Endothelial cell of umbilical vein (primary cell): ENCODE data around the gene GPR157. TPM values are rescaled to one million over a fixed set of nuclear protein-coding genes. Genes with fewer than 3 reads are reported as not detected.
A peak's percentile ranks its signal among the peaks of the same experiment; 100 is the strongest.

Experiments used
- BruUV-seq: library from RNA; stranded (reverse); fragments of 400-500 nt; replicated peaks from 2 replicates; lab custom pipeline; 2021; lab: Mats Ljungman, UMichigan
- CTCF ChIA-PET: fragments of 300-600, 350-600 bp; sonication (Branson Sonifier 250); formaldehyde crosslinking; loops from one replicate; lab custom pipeline; 2021; ENCODE audit warnings: antibody characterized with exemption, inconsistent platforms; lab: Charles Lee
- POLR2A ChIA-PET: fragments of 300-600, 350-600 bp; sonication (Branson Sonifier 250); formaldehyde crosslinking; loops from one replicate; lab custom pipeline; 2021; ENCODE audit warnings: antibody characterized with exemption, inconsistent platforms; lab: Charles Lee
- DNase-seq: peaks from one replicate; pipeline ENCODE4 v3.0.0-alpha.2; 2011; ENCODE audit warnings: low read depth, low spot score
- FAIRE-seq: peaks from 2 replicates; lab custom pipeline; 2011; peaks lifted over from hg19 to GRCh38; lab: Jason Lieb, UNC
- H2AFZ ChIP-seq: 2 replicates; pipeline ENCODE4 v1.6.0; 2012; ENCODE audit warnings: low read depth, low read length, control low read depth, inconsistent platforms
- H3K27ac ChIP-seq: 2 replicates; pipeline ENCODE4 v1.5.1; 2011; ENCODE audit warnings: low read depth, mild to moderate bottlenecking, control low read depth, low read length, moderate library complexity; ENCODE audit not compliant: insufficient read depth
- H3K27me3 ChIP-seq, 2 experiments: 2 replicates each; pipeline versions ENCODE4 v1.6.0 to v1.6.1; 2011; ENCODE audit warnings: low read length in 2 of 2, mixed read lengths in 1 of 2; ENCODE audit not compliant: control insufficient read depth in 2 of 2, insufficient read depth in 2 of 2
- H3K36me3 ChIP-seq, 2 experiments: 2 replicates in 1 of 2; 3 replicates in 1 of 2; pipeline ENCODE4 v1.5.1; 2011; ENCODE audit warnings: low read length in 2 of 2, mild to moderate bottlenecking in 1 of 2, moderate library complexity in 1 of 2; ENCODE audit not compliant: control insufficient read depth in 2 of 2, insufficient read depth in 2 of 2; ENCODE audit errors: extremely low read depth in 1 of 2
- H3K4me1 ChIP-seq: 3 replicates; pipeline ENCODE4 v1.5.1; 2011; ENCODE audit warnings: mild to moderate bottlenecking, low read length; ENCODE audit not compliant: control insufficient read depth, insufficient read depth; ENCODE audit errors: extremely low read depth
- H3K4me2 ChIP-seq: 2 replicates; pipeline ENCODE4 v1.6.1; 2011; ENCODE audit warnings: low read length, control low read depth, mixed read lengths; ENCODE audit not compliant: insufficient read depth
- H3K4me3 ChIP-seq, 3 experiments: fragments of 200-600 bp in 1 of 3; sonication (generic), shearing (Covaris generic) in 1 of 3; replicated peaks in 1 of 3; 2 replicates each; pipeline ENCODE4 v1.5.1; 2011 to 2016; ENCODE audit warnings: control low read depth in 3 of 3, low read length in 3 of 3, mild to moderate bottlenecking in 2 of 3, inconsistent platforms in 1 of 3, low read depth in 1 of 3, moderate library complexity in 1 of 3; ENCODE audit not compliant: insufficient read depth in 1 of 3
- H3K79me2 ChIP-seq: 2 replicates; pipeline ENCODE4 v1.6.0; 2012; ENCODE audit warnings: low read length, inconsistent platforms; ENCODE audit not compliant: control insufficient read depth, insufficient read depth
- H3K9ac ChIP-seq: replicated peaks from 2 replicates; pipeline ENCODE3; 2011; ENCODE audit warnings: low read length, control low read depth; ENCODE audit not compliant: insufficient read depth; ENCODE audit errors: extremely low read depth
- H3K9me1 ChIP-seq: replicated peaks from 3 replicates; pipeline ENCODE4 v1.6.0; 2011; ENCODE audit warnings: mild to moderate bottlenecking, low read length; ENCODE audit not compliant: control insufficient read depth, insufficient read depth; ENCODE audit errors: extremely low read depth
- H3K9me3 ChIP-seq: replicated peaks from 2 replicates; pipeline ENCODE4 v1.5.1; 2012; ENCODE audit warnings: low read length, inconsistent platforms; ENCODE audit not compliant: control insufficient read depth, insufficient read depth
- H4K20me1 ChIP-seq: replicated peaks from 2 replicates; pipeline ENCODE3; 2011; ENCODE audit warnings: mild to moderate bottlenecking, low read length; ENCODE audit not compliant: control insufficient read depth, insufficient read depth; ENCODE audit errors: extremely low read depth
- EZH2 ChIP-seq: IDR thresholded peaks from 2 replicates; pipeline ENCODE4 v1.6.1; 2012; ENCODE audit warnings: borderline replicate concordance, low read depth, mild to moderate bottlenecking, moderate library complexity, low read length, inconsistent platforms; ENCODE audit not compliant: severe bottlenecking
- FOS ChIP-seq: IDR thresholded peaks from 2 replicates; pipeline ENCODE4 v1.6.1; 2011; ENCODE audit warnings: mild to moderate bottlenecking, low read length, moderate library complexity, borderline replicate concordance; ENCODE audit not compliant: insufficient read depth
- GATA2 ChIP-seq: IDR thresholded peaks from 2 replicates; pipeline ENCODE4 v1.7.0; 2011; ENCODE audit warnings: low read depth, mild to moderate bottlenecking, moderate library complexity, mixed read lengths, low read length; ENCODE audit not compliant: insufficient read length, insufficient read depth
- JUN ChIP-seq: IDR thresholded peaks from 2 replicates; pipeline ENCODE4 v1.6.1; 2011; ENCODE audit warnings: borderline replicate concordance, low read depth; ENCODE audit not compliant: insufficient read length, insufficient read depth
- MAX ChIP-seq: IDR thresholded peaks from 2 replicates; pipeline ENCODE4 v1.6.1; 2011; ENCODE audit not compliant: insufficient read depth, insufficient read length
- MYC ChIP-seq: IDR thresholded peaks from one replicate; pipeline ENCODE4 v1.6.1; 2011; ENCODE audit warnings: mild to moderate bottlenecking, low read depth, low read length
- POLR2A ChIP-seq: IDR thresholded peaks from 2 replicates; pipeline ENCODE4 v1.6.1; 2012; ENCODE audit warnings: low read depth, mild to moderate bottlenecking, control low read depth, low read length
- POLR2AphosphoS5 ChIP-seq: IDR thresholded peaks from 2 replicates; pipeline ENCODE4 v1.6.1; 2012; ENCODE audit warnings: low read depth, mild to moderate bottlenecking, control low read depth, low read length, moderate library complexity; ENCODE audit not compliant: insufficient read depth
- dilution Hi-C: fragments of 300-500 bp; cut with MboI; formaldehyde crosslinking; loops from one replicate; pipeline ENCODE4 v1.15.0; 2019; ENCODE audit warnings: low sequenced_read_pairs; ENCODE audit not compliant: extremely low pct_ligation_motif_present
- intact Hi-C: fragments of 100-400 bp; cut with micrococcal nuclease; formaldehyde crosslinking; loops from one replicate; pipeline ENCODE4 v1.10.0; 2022
- polyA plus RNA-seq, 4 experiments: library from polyadenylated mRNA; depleted of rRNA in 3 of 4; stranded (reverse) in 3 of 4; unstranded in 1 of 4; fragments of >200 nt; gene quantifications; 2 replicates each; pipeline versions ENCODE4 v1.2.1 to v1.2.3, GENCODE V29; 2011 to 2012; ENCODE audit warnings: missing spikeins in 1 of 4
- total RNA-seq: library from RNA; stranded (reverse); gene quantifications from 2 replicates; pipeline ENCODE4 v1.2.3, GENCODE V29; 2021
- TF ChIP-seq, protein P1 (sequence below), 2 donors: IDR thresholded peaks; 1 replicate in 1 of 2; 2 replicates in 1 of 2; pipeline ENCODE4 v1.5.1; 2011; ENCODE audit warnings: low read length in 2 of 2, mild to moderate bottlenecking in 2 of 2, moderate library complexity in 2 of 2, control low read depth in 1 of 2, inconsistent platforms in 1 of 2, low read depth in 1 of 2; ENCODE audit not compliant: insufficient read depth in 1 of 2; ENCODE audit errors: extremely low read depth in 1 of 2

GPR157 gene
- total and polyA plus RNA-seq, 2 donors (not counting 3 experiments of a cell fraction or from before 2014, with no cell fraction given) = 1.0 to 6.5 TPM

DNA sequence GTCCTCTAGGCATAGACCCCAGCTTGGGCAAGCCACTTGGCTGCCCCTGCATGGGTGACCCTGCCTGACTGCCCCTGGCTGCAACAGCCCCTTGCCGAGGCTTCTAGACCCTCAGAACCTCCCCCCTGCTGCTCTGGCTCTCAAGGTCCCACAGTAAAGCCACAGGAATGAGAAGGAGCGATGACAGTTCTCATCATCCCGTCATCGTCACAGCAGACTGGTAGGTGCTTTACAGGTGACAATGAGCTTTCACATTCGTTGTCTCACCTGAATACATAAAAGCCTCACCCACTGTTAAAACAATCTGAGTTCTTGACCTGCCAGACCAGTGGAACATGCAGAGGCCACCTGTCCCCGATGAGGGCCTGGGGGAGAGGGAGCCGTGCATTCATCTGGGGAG lies 36.0 kb upstream of the GPR157 start:
- H3K79me2 ChIP-seq = peaks cover 87% of the 10 kb centered on the region
- peak overlapping the region; percentile 92 for H3K9ac ChIP-seq
- H4K20me1 ChIP-seq = no peaks in the 10 kb centered on the region
- H3K9me3 ChIP-seq = no peaks in the 10 kb centered on the region
- H3K4me2 ChIP-seq = no peak overlapping the region
- POLR2A ChIA-PET = interaction anchor here (0.6 kb wide), 1 partner anchor 116 kb away, joined by 4 read pairs; no protein-coding TSS in a partner anchor
- FAIRE-seq (peak; percentile 55), DNase-seq (no peak)
- TF ChIP-seq MAX = no peak
- intact Hi-C loops = loop anchor here (1.0 to 2.0 kb wide), 2 partner anchors 16 to 18 kb away; no protein-coding TSS in a partner anchor
- BruUV-seq = no TSS peak
- H3K27me3 ChIP-seq = no peaks in the 10 kb centered on the region
- no peaks in the 10 kb centered on the region for H3K9me1 ChIP-seq
- peaks cover 39% of the 10 kb centered on the region for H3K4me1 ChIP-seq
- peaks cover 0 to 7% of the 10 kb centered on the region in 2 experiments for H3K36me3 ChIP-seq
- no peak overlapping the region for H2AFZ ChIP-seq
- peak overlapping the region; percentile 99 for H3K27ac ChIP-seq
- no peak overlapping the region for H3K4me3 ChIP-seq
- dilution Hi-C loops = no loop called here
- CTCF ChIA-PET = interaction anchor here (1.2 to 3.3 kb wide), 4 partner anchors 16 to 54 kb away, joined by 4 to 23 read pairs (median 7); no protein-coding TSS in a partner anchor

DNA sequence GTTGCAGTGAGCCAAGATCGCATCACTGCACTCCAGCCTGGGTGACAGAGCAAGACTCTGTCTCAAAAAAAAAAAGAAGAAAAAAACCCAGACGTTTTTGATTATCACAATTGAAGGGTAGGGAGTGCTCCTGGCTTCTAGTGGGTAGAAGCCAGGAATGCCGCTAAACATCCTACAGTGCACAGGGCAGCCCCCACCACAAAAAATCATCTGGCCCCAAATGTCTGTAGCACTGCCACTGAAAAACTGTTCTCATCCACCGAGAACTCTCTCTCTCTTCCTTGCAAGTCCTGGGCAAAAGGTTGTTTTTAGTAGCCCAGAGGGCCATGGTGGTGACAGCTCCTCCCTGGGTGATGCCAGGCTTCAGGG lies 35.6 kb upstream of the GPR157 start:
- H4K20me1 ChIP-seq = no peaks in the 10 kb centered on the region
- intact Hi-C loops = loop anchor here (1.0 to 2.0 kb wide), 2 partner anchors 17 to 18 kb away; no protein-coding TSS in a partner anchor
- peaks cover 85% of the 10 kb centered on the region for H3K79me2 ChIP-seq
- H2AFZ ChIP-seq = no peak overlapping the region
- FAIRE-seq (no peak), DNase-seq (no peak)
- peaks cover 0 to 7% of the 10 kb centered on the region in 2 experiments for H3K36me3 ChIP-seq
- dilution Hi-C loops = no loop called here
- H3K9ac ChIP-seq = peak overlapping the region; percentile 92
- CTCF ChIA-PET = interaction anchor here (1.2 to 3.3 kb wide), 2 partner anchors 16 to 54 kb away, joined by 4 to 23 read pairs; no protein-coding TSS in a partner anchor
- no peak overlapping the region for H3K4me2 ChIP-seq
- no peak overlapping the region for H3K4me3 ChIP-seq
- H3K4me1 ChIP-seq = peaks cover 39% of the 10 kb centered on the region
- H3K27me3 ChIP-seq = no peaks in the 10 kb centered on the region
- H3K9me3 ChIP-seq = no peaks in the 10 kb centered on the region
- POLR2A ChIA-PET = no interaction called here
- H3K9me1 ChIP-seq = no peaks in the 10 kb centered on the region
- BruUV-seq = no TSS peak
- H3K27ac ChIP-seq = peak overlapping the region; percentile 99
- no peak for TF ChIP-seq POLR2AphosphoS5
- TF ChIP-seq JUN = no peak
- TF ChIP-seq FOS = no peak
- no peak for TF ChIP-seq GATA2
- TF ChIP-seq, protein P1, sequence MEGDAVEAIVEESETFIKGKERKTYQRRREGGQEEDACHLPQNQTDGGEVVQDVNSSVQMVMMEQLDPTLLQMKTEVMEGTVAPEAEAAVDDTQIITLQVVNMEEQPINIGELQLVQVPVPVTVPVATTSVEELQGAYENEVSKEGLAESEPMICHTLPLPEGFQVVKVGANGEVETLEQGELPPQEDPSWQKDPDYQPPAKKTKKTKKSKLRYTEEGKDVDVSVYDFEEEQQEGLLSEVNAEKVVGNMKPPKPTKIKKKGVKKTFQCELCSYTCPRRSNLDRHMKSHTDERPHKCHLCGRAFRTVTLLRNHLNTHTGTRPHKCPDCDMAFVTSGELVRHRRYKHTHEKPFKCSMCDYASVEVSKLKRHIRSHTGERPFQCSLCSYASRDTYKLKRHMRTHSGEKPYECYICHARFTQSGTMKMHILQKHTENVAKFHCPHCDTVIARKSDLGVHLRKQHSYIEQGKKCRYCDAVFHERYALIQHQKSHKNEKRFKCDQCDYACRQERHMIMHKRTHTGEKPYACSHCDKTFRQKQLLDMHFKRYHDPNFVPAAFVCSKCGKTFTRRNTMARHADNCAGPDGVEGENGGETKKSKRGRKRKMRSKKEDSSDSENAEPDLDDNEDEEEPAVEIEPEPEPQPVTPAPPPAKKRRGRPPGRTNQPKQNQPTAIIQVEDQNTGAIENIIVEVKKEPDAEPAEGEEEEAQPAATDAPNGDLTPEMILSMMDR (IDR thresholded peaks at IDR 0.05; ENCODE audit: extremely low read depth in 1 of 2, insufficient read depth in 1 of 2, low read depth in 1 of 2, low read length in 2 of 2) = no peak
- no peak for TF ChIP-seq MAX
- no peak for TF ChIP-seq EZH2
- TF ChIP-seq POLR2A = no peak
- no peak for TF ChIP-seq MYC
